GM18526 (cell line): Measurements from ENCODE around the gene FLT4.

ENCODE experiments used
- POLR2A ChIP-seq: IDR thresholded peaks from 3 replicates; pipeline ENCODE4 v1.6.1; 2011; ENCODE audit not compliant: insufficient read length; ENCODE audit errors: extremely low read depth

Gene FLT4

DNA sequence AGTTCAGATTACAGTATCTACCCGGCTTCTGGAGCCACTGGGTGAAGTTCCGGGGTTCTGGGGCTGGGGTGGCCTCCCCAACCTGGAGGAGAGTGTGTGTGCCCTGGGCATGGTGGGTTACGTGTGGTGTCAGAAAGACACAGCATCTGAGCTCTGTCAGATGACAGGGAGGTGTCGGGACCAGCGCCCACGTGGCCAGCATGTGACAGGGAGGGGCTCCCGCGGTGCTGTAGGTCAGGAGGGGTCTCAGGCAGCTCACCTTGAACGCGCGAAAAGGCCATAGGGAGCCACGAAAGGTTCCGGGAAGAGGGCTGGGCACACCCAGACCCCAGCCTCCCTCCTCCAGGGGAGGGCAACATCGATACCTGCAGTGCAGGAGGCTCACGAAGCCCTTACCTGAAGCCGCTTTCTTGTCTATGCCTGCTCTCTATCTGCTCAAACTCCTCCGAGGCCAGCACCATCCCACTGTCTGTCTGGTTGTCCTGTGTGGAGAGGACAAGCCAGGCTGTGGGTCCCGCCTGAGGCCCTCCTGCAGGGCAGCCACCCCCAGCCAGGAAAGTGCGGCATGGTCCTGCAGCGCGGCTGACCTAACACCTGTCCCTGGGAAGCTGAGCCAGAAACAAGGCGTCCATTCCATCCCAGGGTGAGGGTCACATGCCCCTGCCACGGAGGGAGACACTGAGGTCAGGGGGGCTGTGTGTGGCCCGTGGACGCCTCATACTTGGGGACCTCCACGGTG, 40.7 kb downstream of the FLT4 start:
- no peak for TF ChIP-seq POLR2A

DNA sequence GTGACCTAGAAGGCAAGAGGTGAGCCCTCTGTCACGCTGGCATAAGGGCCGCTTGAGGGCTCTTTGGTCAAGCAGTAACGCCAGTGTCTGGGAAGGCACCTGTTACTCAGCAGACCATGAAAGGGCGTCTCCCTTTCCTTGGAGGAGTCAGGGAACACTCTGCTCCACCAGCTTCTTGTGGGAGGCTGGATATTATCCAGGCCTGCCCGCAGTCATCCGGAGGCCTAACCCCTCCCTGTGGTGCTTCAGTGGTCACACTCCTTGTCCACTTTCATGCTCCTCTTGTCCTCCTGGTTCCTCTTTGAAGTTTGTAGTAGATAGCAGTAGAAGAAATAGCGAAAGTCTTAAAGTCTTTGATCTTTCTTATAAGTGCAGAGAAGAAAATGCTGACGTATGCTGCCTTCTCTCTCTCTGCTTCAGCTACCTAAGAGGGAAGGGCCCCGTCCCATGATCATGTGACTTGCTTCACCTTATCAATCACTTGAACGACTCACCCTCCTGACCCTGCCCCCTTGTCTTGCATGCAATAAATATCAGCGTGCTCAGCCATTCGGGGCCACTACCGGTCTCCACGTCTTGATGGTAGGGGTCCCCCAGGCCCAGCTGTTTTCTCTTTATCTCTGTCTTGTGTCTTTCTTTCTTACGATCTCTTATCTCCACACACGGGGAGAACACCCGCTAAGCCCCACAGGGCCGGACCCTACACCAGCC, 41.4 kb downstream of the FLT4 start:
- no peak for TF ChIP-seq POLR2A

DNA sequence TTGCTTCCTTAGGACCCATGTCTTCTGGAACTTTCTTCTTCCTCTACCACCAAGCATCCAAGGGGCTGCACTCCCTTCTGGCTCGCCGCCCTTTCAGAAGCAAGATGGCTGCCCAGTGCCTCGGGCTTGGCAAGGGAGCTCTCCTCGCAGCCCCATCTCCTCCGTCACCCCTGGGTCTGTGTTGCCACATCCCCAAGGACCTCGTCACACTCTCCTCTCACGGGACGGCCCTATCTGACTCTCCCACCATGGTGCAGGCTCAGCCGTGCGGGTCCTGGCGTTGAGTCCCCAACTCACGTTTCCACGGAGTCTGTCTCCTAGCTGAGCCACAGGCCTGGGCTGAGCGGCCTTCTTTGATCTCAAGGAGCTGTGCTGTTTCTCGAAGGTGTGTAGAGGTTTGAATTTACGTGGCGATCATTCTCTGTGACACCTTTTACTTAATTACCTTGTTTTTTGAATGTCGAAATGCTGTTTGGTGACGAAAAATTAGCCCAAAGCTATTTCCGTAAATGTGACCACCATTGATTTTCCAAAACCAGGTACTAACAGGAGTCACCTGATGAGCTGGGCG, 43.1 kb downstream of the FLT4 start:
- no peak for TF ChIP-seq POLR2A

DNA sequence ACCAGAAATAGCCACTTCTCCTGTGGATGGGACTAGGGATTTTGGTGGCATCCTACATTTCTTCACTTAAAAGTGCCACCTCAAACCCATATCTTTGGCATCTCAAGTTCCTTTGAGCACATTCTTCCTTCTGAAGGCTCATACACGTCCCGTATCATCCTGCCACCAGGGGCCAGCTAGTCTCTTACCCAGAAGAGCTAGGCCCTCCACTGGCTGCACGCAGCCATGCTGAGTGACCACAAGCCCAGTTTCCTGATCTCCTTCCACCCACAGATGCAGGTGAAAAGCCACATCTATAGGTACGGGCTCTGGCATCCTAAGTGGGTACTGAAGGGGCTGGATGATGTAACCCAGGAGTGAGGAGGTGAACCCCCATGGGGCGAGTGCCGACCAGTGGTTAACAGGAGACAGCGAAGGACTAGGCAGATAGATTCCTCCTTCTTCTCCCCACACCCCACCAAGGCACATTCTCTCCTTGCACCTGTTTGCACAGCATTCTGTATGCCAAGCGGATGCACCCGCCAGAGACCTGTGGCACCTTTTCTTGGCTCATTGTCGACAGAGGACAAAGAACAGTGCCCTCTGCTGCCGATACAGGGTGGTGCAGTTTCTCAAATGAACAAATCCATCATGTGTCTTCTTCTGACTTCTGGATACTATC, 43.7 kb downstream of the FLT4 start:
- TF ChIP-seq POLR2A: no peak

DNA sequence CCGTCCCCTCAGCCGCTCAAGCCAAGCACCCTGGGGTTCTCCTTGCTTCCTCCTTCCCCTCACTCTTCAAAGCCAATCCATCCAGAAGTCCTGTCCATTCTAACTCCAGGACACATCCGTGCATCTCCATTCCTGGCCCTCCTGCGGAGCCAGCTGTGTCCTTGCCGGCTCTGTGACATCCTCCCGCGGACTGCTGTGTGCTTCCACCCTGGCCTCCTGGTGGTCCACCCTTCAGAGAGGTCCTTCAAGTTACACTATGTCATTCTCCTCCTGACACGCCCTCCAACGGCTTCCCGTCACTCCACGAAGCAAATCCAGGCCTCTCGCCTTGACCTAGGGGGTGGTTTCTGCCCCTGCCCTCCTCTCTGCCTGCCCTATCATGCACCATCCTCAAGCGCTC, 45.1 kb downstream of the FLT4 start:
- TF ChIP-seq POLR2A: no peak

DNA sequence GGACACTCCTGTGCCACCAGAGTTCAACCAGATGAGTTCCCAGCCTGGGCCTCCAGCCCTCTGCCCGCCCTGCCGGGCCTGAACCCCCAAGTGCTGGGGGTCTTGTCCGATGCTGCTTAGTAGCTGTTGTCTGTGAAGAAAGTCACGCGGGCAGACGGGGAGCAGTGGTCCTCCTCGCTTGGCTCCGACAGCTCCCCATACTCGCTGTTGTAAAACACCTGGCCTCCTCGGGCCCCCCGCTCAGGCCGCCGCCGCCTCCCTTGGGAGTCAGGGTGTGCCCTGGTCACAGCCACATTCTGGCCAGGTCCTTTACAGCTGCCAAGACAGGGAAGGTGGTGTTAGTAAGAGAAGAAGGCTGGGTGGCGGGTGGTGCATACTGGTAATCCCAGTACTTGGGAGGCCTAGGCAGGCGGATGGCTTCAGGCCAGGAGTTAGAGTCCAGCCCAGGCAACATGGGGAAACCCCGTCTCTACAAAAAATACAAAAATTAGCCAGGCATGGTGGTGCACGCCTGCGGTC, 46.3 kb downstream of the FLT4 start:
- no peak for TF ChIP-seq POLR2A

DNA sequence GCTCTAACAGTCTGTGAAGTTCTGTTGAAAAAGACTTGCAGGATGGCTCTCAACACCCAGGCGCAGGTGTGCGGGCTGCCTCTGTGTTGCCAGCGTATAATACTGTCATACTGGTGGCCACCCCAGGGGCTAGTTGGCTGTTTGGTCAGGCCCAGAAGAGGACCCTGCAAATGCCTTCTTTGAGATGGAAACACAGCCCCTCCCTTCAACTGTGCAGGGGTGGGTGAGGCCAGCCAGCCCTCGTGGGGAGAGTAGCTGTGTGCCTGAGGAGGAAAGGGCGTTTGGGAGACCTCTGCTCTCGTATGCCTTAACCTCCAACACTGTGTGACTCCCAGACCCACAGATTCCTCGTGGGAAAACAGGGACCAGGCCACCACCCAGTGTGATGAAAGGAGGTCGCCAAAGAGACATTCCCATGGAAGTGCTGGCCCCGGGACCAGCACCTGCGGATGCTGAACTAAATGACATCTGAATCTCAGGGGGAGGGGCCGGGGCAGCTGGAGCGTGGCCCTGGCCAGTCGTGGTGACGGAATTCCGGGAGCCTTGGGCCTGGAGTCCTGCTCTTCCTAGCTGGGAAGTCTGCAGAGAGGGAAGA, 46.8 kb downstream of the FLT4 start:
- no peak for TF ChIP-seq POLR2A

DNA sequence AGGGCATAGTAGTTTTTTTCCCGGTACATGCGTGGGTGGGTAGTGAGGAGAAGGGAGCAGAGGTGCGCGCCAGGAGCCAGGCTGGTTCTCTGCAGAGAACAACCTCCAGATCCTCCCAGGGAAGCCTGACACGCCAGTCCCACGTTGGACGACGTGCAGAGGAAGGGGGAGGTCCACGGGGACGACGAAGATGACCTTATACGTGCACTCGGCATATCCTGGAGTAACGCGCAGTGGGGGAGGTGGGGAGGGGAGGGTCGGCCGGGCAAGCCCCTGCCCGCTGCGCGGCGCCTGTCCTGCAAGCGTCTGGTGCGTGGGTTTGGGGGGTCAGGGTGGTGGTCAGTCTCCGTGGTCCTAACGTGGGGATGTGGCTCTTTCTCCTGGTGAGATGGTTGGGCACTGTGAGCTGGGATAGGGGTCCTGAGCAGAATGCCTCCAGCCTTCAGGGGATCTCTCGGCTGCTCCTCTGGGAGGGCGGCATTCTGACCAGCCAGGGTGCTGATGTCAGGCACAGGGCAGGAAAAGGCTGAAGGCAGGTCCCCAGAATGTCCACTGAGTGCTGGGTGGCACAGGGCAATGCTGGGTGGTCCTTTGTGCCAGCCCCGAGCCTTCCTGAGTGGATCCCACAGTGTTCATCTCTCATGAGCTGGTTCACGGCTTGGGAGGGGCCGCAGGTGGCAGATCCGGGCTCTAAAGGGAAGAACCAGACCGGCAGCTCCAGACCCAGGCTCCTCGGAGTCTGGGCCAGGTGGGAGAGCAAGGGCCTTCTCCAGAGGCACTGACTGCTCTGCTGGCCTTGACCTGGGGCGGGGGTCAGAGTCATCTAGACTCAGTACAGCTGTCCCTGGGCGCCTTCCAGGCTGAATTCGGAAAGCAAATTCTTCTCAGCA, 47.6 kb downstream of the FLT4 start:
- TF ChIP-seq POLR2A: no peak

DNA sequence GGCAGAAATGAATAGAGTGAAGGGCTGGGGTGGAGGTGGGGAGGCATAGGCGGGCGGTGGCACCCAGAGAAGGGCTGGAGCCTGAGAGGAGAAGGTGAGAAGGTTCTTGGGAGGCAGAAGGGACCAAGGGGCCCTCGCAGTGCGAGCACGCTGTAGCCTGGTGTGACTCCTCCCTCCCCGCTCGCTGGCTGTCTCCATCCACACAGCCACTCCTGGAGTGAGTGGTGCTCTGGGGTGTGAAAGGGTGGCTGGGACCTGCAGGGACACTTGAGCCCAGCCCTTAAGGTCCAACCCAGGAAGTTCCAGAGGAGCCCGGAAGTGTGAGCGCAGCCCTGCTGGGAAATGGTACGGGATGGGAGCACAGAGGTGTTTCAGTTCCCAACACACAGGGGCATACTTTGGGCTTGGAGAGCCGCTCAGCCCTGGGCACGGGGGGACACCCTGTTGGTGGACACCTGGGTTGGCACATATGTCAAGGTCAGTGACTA, 48.8 kb downstream of the FLT4 start:
- TF ChIP-seq POLR2A: no peak

DNA sequence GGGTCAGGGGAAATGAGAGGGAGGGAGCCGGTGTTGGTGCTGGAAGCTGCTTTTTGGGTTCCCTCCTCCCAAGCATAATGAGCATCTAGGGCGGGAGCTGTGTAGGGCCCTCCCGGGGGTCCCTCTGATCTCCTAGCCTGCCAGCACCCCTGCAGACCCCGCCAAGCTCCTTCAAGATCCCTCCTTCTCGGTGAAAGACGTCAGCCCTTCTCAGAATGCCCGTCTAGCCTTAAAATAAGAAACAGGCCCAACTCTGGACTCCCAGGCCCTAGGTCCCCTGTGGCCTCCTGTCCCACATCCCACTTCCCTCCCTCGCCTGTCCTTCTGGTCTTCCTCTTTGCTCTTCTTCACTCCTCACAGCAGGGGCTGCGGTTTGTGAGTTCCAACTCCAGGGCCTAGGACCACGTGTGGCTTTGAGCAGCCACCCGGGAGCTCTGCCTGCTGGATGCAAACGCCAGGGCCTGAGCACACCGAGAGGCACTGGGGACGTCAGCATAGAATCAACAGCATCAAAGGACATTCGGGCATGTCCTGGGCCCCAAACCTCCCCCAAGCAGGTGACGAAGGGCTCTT, 49.3 kb downstream of the FLT4 start:
- TF ChIP-seq POLR2A: no peak

DNA sequence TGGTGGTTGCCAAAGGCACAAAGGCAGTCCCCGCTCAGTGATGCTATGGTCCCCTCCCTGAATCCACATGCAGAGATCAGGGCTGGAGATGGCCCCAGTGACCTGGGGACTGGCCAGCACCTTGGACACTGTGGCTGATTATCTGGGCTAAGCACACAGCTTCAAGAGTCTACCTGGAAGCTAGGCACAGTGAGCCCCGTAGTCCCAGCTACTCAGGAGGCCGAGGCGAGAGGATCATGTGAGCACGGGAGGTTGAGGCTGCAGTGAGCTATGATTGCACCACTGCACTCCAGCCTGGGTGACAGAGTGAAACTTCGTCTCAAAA, 49.8 kb downstream of the FLT4 start:
- no peak for TF ChIP-seq POLR2A

DNA sequence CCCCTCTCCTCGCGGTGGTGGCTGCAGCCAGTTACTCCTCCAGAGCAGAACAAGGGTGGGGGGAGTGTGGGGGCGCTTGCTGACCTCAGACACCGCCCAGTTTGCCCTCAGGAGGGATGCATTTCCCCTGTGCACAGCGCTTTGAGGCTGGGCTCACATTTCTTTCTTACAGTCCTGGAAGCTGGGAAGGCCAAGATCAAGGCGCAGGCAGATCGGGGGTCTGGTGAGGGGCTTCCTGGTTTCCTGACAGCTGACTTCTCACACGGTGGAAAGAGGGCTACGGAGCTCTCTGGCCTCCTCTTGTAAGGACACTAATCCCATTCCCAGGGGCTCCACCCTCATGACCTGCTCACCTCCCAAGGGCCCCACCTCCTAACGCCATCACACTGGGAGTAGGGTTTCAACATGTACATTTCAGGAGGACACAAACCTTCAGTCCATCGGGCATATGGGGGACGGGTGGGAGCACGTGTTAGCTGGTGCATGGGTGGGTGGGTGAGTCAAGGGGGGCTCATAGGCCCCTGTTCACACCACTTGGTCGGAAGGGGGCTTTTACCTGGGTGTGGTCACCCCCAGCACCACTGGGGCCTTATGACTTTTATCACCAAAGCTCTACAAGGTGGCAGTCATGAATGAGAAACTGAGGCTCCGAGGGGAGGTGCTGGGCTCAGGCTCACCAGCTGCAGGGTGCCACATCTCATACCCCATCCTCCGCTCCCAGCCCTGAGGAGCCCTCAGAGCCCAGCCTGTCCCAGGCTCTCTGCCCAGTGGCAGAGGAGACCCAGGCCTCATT, 50.4 kb downstream of the FLT4 start:
- TF ChIP-seq POLR2A: no peak

DNA sequence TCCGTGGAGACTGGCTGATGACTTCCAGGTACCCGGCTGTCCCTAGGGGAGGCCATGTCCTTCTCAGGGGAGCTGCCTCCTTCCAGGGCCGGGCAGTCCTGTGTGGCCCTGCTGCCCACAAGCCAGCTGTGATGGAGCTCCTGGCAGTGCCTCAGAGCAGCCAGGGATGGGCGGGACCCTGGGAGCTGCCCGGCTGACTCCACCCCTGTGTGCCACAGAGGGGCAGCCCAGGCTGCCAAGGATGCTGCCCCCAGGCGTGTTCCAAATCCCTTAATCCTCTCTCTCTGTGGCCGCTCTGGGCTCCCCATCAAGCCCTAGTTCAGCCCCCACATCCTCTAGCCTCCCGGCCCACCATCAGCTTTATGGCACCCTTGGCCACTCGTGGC, 51.1 kb downstream of the FLT4 start:
- TF ChIP-seq POLR2A: no peak

DNA sequence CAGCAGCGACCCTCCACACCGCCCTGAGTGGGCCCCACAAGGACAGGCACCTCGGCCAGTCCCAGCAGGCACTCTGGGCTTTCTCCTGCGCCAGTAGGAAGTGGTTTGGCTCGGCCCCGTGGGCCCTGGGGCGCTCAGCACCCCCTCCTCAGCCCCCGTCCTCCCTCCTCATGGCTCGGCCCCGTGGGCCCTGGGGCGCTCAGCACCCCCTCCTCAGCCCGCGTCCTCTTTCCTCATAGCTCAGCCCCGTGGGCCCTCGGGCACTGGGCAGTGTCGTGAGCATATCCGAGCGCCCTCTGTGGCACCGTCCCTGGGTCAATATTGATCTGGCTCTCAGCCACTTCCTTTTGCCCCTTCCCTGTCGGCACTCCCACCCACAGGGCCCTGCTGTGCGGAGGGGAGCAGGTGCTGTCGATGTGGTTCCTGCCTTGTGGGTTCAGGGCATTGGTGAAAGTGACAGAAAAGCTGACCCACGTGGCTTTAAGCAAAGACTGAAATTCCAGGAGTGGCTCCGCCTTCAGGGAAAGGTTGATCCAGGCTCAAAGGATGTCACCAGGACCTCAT, 52.6 kb downstream of the FLT4 start:
- TF ChIP-seq POLR2A: no peak
